Stimulated activated CD4-positive, alpha-beta T cell treated with anti-CD3 and anti-CD28 coated beads, Interleukin-4, amount 100 ng/mL, for 1 hour (primary cell): Measurements from ENCODE around the gene PNMA8A.

Experiments
- DNase-seq: peaks from one replicate; pipeline ENCODE4 v3.0.0-alpha.2; 2020

The PNMA8A gene

GRCh38 chr19:46491975-46492682 is 20.8 kb upstream of the PNMA8A start:
- DNase-seq, result no peak

GRCh38 chr19:46490774-46491173 is 19.4 kb upstream of the PNMA8A start:
- DNase-seq, result no peak

- DNase-seq, result no peak
Observed at GRCh38 chr19:46489445-46490272, 18.3 kb upstream of the PNMA8A start.

GRCh38 chr19:46488551-46488950 is 17.2 kb upstream of the PNMA8A start:
- DNase-seq, result no peak

GRCh38 chr19:46487802-46488445 is 16.6 kb upstream of the PNMA8A start:
- DNase-seq, result peak; percentile 81

GRCh38 chr19:46487178-46487801 is 15.9 kb upstream of the PNMA8A start:
- DNase-seq, result no peak

- no peak for DNase-seq
Observed at GRCh38 chr19:46486358-46486757, 15.0 kb upstream of the PNMA8A start.

GRCh38 chr19:46484656-46485055 is 13.3 kb upstream of the PNMA8A start:
- DNase-seq, result no peak

- no peak for DNase-seq
Observed at GRCh38 chr19:46482631-46483030, 11.3 kb upstream of the PNMA8A start.

GRCh38 chr19:46481947-46482346 is 10.6 kb upstream of the PNMA8A start:
- DNase-seq, result no peak

GRCh38 chr19:46481223-46481848 is 10.0 kb upstream of the PNMA8A start:
- no peak for DNase-seq

- no peak for DNase-seq
Observed at GRCh38 chr19:46480415-46480814, 9.1 kb upstream of the PNMA8A start.

- DNase-seq, result no peak
Observed at GRCh38 chr19:46478356-46478986, 7.1 kb upstream of the PNMA8A start.

GRCh38 chr19:46475986-46476385 is 4.6 kb upstream of the PNMA8A start:
- no peak for DNase-seq

- no peak for DNase-seq
Observed at GRCh38 chr19:46474211-46474610, 2.8 kb upstream of the PNMA8A start.

GRCh38 chr19:46472592-46472991 is 1.2 kb upstream of the PNMA8A start:
- DNase-seq, result no peak

- DNase-seq, result no peak
Observed at GRCh38 chr19:46471811-46472543, 614 bp upstream of the PNMA8A start.

GRCh38 chr19:46470376-46470775 is 987 bp downstream of the PNMA8A start:
- no peak for DNase-seq

GRCh38 chr19:46469541-46470185 is 1.7 kb downstream of the PNMA8A start:
- DNase-seq, result no peak

- DNase-seq, result no peak
Observed at GRCh38 chr19:46466536-46467196, 4.7 kb downstream of the PNMA8A start.

- DNase-seq, result no peak
Observed at GRCh38 chr19:46463516-46463915, 7.8 kb downstream of the PNMA8A start.
